CD4-positive, alpha-beta T cell (primary cell): ENCODE results near the gene SLC22A31. TPM values are rescaled to one million over a fixed set of nuclear protein-coding genes. Genes with fewer than 3 reads are reported as not detected.

Source experiments
- ATAC-seq: fragments of 200-7000 bp; cut with Tn5 transposase; one replicate; pipeline ENCODE4 v1.10.0; 2022; ENCODE audit warnings: mild to moderate bottlenecking; ENCODE audit not compliant: poor library complexity
- CTCF ChIA-PET: fragments of 350-600 bp; sonication (Branson Sonifier 250); formaldehyde crosslinking; loops from one replicate; lab custom pipeline; 2021; ENCODE audit warnings: antibody characterized with exemption, inconsistent platforms; lab: Charles Lee
- POLR2A ChIA-PET: fragments of 350-600 bp; sonication (Branson Sonifier 250); formaldehyde crosslinking; loops from one replicate; lab custom pipeline; 2021; ENCODE audit warnings: antibody characterized with exemption, inconsistent platforms; lab: Charles Lee
- DNase-seq, 14 experiments: peaks; one replicate each; pipeline ENCODE4 v3.0.0-alpha.2; 2013 to 2020; ENCODE audit warnings: mixed read lengths in 2 of 14
- H3K27ac ChIP-seq, 2 donors: one replicate each; pipeline versions ENCODE4 v1.5.1 to v1.7.0; 2013; ENCODE audit warnings: low read length in 2 of 2, low read depth in 1 of 2, mild to moderate bottlenecking in 1 of 2
- H3K27me3 ChIP-seq, 2 experiments: 1 replicate in 1 of 2; 2 replicates in 1 of 2; pipeline versions ENCODE4 v1.6.1 to v1.7.0; 2013; ENCODE audit warnings: low read length in 2 of 2, control low read depth in 1 of 2, mild to moderate bottlenecking in 1 of 2, moderate library complexity in 1 of 2; ENCODE audit not compliant: insufficient read depth in 2 of 2, control insufficient read depth in 1 of 2
- H3K36me3 ChIP-seq: one replicate; pipeline ENCODE4 v1.6.1; 2013; ENCODE audit warnings: low read length, control low read depth; ENCODE audit not compliant: insufficient read depth
- H3K4me1 ChIP-seq: one replicate; pipeline ENCODE4 v1.6.1; 2013; ENCODE audit warnings: low read length, control low read depth; ENCODE audit not compliant: insufficient read depth
- H3K4me3 ChIP-seq: one replicate; pipeline ENCODE4 v1.5.1; 2013; ENCODE audit warnings: mild to moderate bottlenecking, low read length, moderate library complexity
- H3K9me3 ChIP-seq, 2 experiments: 1 replicate in 1 of 2; 2 replicates in 1 of 2; pipeline versions ENCODE4 v1.6.1 to v1.7.0; 2013; ENCODE audit warnings: low read length in 2 of 2, mild to moderate bottlenecking in 2 of 2, control low read depth in 1 of 2, moderate library complexity in 1 of 2; ENCODE audit not compliant: control insufficient read depth in 1 of 2, insufficient read depth in 1 of 2
- H3K27ac Mint-ChIP-seq: one replicate; pipeline ENCODE4 v1.8.0; 2020; ENCODE audit warnings: mixed read lengths
- H3K27me3 Mint-ChIP-seq: one replicate; pipeline ENCODE4 v1.8.0; 2021; ENCODE audit warnings: mixed read lengths
- H3K36me3 Mint-ChIP-seq: one replicate; pipeline ENCODE4 v1.8.0; 2021; ENCODE audit warnings: low read depth, mixed read lengths
- H3K4me1 Mint-ChIP-seq: one replicate; pipeline ENCODE4 v1.8.0; 2021; ENCODE audit warnings: low read depth, mixed read lengths
- H3K4me3 Mint-ChIP-seq: one replicate; pipeline ENCODE4 v1.8.0; 2020; ENCODE audit warnings: mild to moderate bottlenecking, mixed read lengths
- H3K9me3 Mint-ChIP-seq: one replicate; pipeline ENCODE4 v1.8.0; 2020; ENCODE audit warnings: mixed read lengths
- CTCF ChIP-seq: fragments of 200-600 bp; IDR thresholded peaks from one replicate; pipeline ENCODE4 v1.8.0; 2022; ENCODE audit warnings: antibody characterized with exemption, mild to moderate bottlenecking
- intact Hi-C, 2 experiments: fragments of 100-400 bp; cut with DNase I in 1 of 2; cut with micrococcal nuclease in 1 of 2; formaldehyde crosslinking; loops; one replicate each; pipeline versions ENCODE4 v1.15.1 to v1.9.0; 2023 to 2025; cut with DNase I, micrococcal nuclease
- total RNA-seq, 174 experiments: library from RNA in 2 of 174; stranded (reverse) in 2 of 174; gene quantifications; one replicate each; pipeline ENCODE4 v1.2.3 and lab custom pipeline; 2021 to 2026

Gene SLC22A31
- total RNA-seq, 2 experiments from 2014 or later, result 2.1 to 2.9 TPM

- no peak overlapping the region for H3K27ac Mint-ChIP-seq
- no peaks in the 10 kb centered on the region for H3K4me1 Mint-ChIP-seq
- peaks cover 60% of the 10 kb centered on the region for H3K36me3 Mint-ChIP-seq
- intact Hi-C loops, result no loop called here
- H3K4me3 ChIP-seq, result no peak overlapping the region
- peaks cover 0 to 16% of the 10 kb centered on the region in 2 experiments for H3K9me3 ChIP-seq
- no peaks in the 10 kb centered on the region for H3K27me3 ChIP-seq
- H3K36me3 ChIP-seq, result peaks cover 42% of the 10 kb centered on the region
- H3K27me3 Mint-ChIP-seq, result no peaks in the 10 kb centered on the region
- H3K4me3 Mint-ChIP-seq, result no peak overlapping the region
- POLR2A ChIA-PET, result no interaction called here
- ATAC-seq (no peak), DNase-seq (no peak)
- CTCF ChIA-PET, result no interaction called here
- TF ChIP-seq CTCF, result no peak
- no peak overlapping the region for H3K27ac ChIP-seq
- no peaks in the 10 kb centered on the region for H3K4me1 ChIP-seq
- no peaks in the 10 kb centered on the region for H3K9me3 Mint-ChIP-seq
Observed at GRCh38 chr16:89149386-89149785, 51.0 kb downstream of the SLC22A31 start.

GRCh38 chr16:89147085-89147817 lies 53.1 kb downstream of the SLC22A31 start:
- H3K4me1 ChIP-seq, result no peaks in the 10 kb centered on the region
- CTCF ChIA-PET, result no interaction called here
- ATAC-seq (no peak), DNase-seq (peak in 1 of 14 experiments; percentile 41)
- H3K4me3 Mint-ChIP-seq, result no peak overlapping the region
- no peaks in the 10 kb centered on the region for H3K27me3 ChIP-seq
- intact Hi-C loops, result no loop called here
- H3K27ac ChIP-seq, result no peak overlapping the region
- H3K4me1 Mint-ChIP-seq, result no peaks in the 10 kb centered on the region
- H3K4me3 ChIP-seq, result no peak overlapping the region
- H3K9me3 Mint-ChIP-seq, result no peaks in the 10 kb centered on the region
- peaks cover 76% of the 10 kb centered on the region for H3K36me3 Mint-ChIP-seq
- peaks cover 43% of the 10 kb centered on the region for H3K36me3 ChIP-seq
- no peak overlapping the region for H3K27ac Mint-ChIP-seq
- no peaks in the 10 kb centered on the region for H3K27me3 Mint-ChIP-seq
- peaks cover 0 to 10% of the 10 kb centered on the region in 2 experiments for H3K9me3 ChIP-seq
- TF ChIP-seq CTCF, result no peak
- POLR2A ChIA-PET, result no interaction called here

GRCh38 chr16:89146211-89147005 lies 53.9 kb downstream of the SLC22A31 start:
- DNase-seq (peak in 1 of 14 experiments; percentile 17), ATAC-seq (no peak)
- intact Hi-C loops, result no loop called here
- Histone ChIP-seq H3K27me3 (no peaks in the 10 kb centered on the region), H3K9me3 (peaks cover 0 to 10% of the 10 kb centered on the region in 2 experiments), H3K4me3 (no peak overlapping the region), H3K4me1 (no peaks in the 10 kb centered on the region), H3K36me3 (peaks cover 52% of the 10 kb centered on the region), H3K27ac (no peak overlapping the region)
- no peak overlapping the region for H3K4me3 Mint-ChIP-seq
- TF ChIP-seq CTCF, result no peak
- H3K9me3 Mint-ChIP-seq, result no peaks in the 10 kb centered on the region
- ChIA-PET POLR2A (interaction anchor here (1.1 kb wide), 1 partner anchor 48 kb away, joined by 3 read pairs; no protein-coding TSS in a partner anchor), CTCF (no interaction called here)
- peaks cover 73% of the 10 kb centered on the region for H3K36me3 Mint-ChIP-seq
- H3K27ac Mint-ChIP-seq, result no peak overlapping the region
- no peaks in the 10 kb centered on the region for H3K4me1 Mint-ChIP-seq
- no peaks in the 10 kb centered on the region for H3K27me3 Mint-ChIP-seq

Other genes with a start within 250 kb of the SLC22A31 start
- gene CBFA2T3, start 223.3 kb downstream of the SLC22A31 start, total RNA-seq, result 1 to 10 TPM in 1 of 2 experiments, under 1 TPM in 1; 0.80 to 1.6 TPM
- gene ACSF3, start 106.7 kb downstream of the SLC22A31 start, total RNA-seq, result 10 to 100 TPM; 44.7 to 49.5 TPM
- gene CDH15, start 28.8 kb downstream of the SLC22A31 start, total RNA-seq, result not detected
- gene ZNF778, start 17.2 kb upstream of the SLC22A31 start, total RNA-seq, result 1 to 10 TPM; 4.0 to 6.7 TPM